NCI-H748 treated with DMSO at 0.1 percent for 48 hours (cell line): ENCODE data around the gene LGALS7B.
"Not testable (repeated sequence)": the region's sequence is repeated elsewhere in the genome, so short reads cannot be mapped to it uniquely, and the experiment has no call there.

ENCODE experiments used
- DNase-seq: peaks from one replicate; lab custom pipeline; 2025; lab: John Stamatoyannopoulos, UW

The LGALS7B gene

GRCh38 chr19:38770228-38770948 is 18.6 kb upstream of the LGALS7B start:
- not testable (repeated sequence) for DNase-seq

- DNase-seq, result not testable (repeated sequence)
Measured at GRCh38 chr19:38770949-38771275, 18.1 kb upstream of the LGALS7B start.

GRCh38 chr19:38771569-38771968 is 17.4 kb upstream of the LGALS7B start:
- not testable (repeated sequence) for DNase-seq

GRCh38 chr19:38773469-38774177 is 15.4 kb upstream of the LGALS7B start, which contains the start of gene LGALS7:
TSS of gene LGALS7 (minus strand) at chr19:38773517. CDS start at chr19:38773492, 25 bp downstream.
- no peak for DNase-seq

- no peak for DNase-seq
Measured at GRCh38 chr19:38774181-38774950, 14.6 kb upstream of the LGALS7B start.

- DNase-seq, result no peak
Measured at GRCh38 chr19:38778733-38779132, 10.3 kb upstream of the LGALS7B start.

- DNase-seq, result no peak
Measured at GRCh38 chr19:38780443-38780842, 8.6 kb upstream of the LGALS7B start.

- no peak for DNase-seq
Measured at GRCh38 chr19:38781058-38781457, 7.9 kb upstream of the LGALS7B start.

GRCh38 chr19:38782212-38782611 is 6.8 kb upstream of the LGALS7B start:
- not testable (repeated sequence) for DNase-seq

- DNase-seq, result no peak
Measured at GRCh38 chr19:38784224-38784623, 4.8 kb upstream of the LGALS7B start.

GRCh38 chr19:38785187-38785699 is 3.8 kb upstream of the LGALS7B start:
- no peak for DNase-seq

GRCh38 chr19:38786061-38786460 is 2.9 kb upstream of the LGALS7B start:
- DNase-seq, result not testable (repeated sequence)

GRCh38 chr19:38786572-38787265 is 2.3 kb upstream of the LGALS7B start:
- DNase-seq, result no peak

- not testable (repeated sequence) for DNase-seq
Measured at GRCh38 chr19:38790507-38791403, 1.8 kb downstream of the LGALS7B start.

- DNase-seq, result not testable (repeated sequence)
Measured at GRCh38 chr19:38791451-38792064, 2.6 kb downstream of the LGALS7B start.

- no peak for DNase-seq
Measured at GRCh38 chr19:38792250-38793111, 3.5 kb downstream of the LGALS7B start.

- DNase-seq, result no peak
Measured at GRCh38 chr19:38793177-38793576, 4.2 kb downstream of the LGALS7B start.

- DNase-seq, result no peak
Measured at GRCh38 chr19:38793671-38794070, 4.7 kb downstream of the LGALS7B start.

- DNase-seq, result no peak
Measured at GRCh38 chr19:38795549-38795948, 6.5 kb downstream of the LGALS7B start.
